HG02798 (cell line): Measurements from ENCODE around the gene RHOF.
A peak's percentile ranks its signal among the peaks of the same experiment; 100 is the strongest.
"Not testable (repeated sequence)": the region's sequence is repeated elsewhere in the genome, so short reads cannot be mapped to it uniquely, and the experiment has no call there.

Experiments
- ATAC-seq: cut with Tn5 transposase; IDR thresholded peaks from one replicate; pipeline ENCODE4 v1.9.1; 2021; ENCODE audit warnings: mild to moderate bottlenecking; ENCODE audit not compliant: unreplicated experiment, poor library complexity

Gene RHOF

GRCh38 chr12:121793838-121794533 is 498 bp upstream of the RHOF start:
- ATAC-seq: peak; percentile 64

DNA sequence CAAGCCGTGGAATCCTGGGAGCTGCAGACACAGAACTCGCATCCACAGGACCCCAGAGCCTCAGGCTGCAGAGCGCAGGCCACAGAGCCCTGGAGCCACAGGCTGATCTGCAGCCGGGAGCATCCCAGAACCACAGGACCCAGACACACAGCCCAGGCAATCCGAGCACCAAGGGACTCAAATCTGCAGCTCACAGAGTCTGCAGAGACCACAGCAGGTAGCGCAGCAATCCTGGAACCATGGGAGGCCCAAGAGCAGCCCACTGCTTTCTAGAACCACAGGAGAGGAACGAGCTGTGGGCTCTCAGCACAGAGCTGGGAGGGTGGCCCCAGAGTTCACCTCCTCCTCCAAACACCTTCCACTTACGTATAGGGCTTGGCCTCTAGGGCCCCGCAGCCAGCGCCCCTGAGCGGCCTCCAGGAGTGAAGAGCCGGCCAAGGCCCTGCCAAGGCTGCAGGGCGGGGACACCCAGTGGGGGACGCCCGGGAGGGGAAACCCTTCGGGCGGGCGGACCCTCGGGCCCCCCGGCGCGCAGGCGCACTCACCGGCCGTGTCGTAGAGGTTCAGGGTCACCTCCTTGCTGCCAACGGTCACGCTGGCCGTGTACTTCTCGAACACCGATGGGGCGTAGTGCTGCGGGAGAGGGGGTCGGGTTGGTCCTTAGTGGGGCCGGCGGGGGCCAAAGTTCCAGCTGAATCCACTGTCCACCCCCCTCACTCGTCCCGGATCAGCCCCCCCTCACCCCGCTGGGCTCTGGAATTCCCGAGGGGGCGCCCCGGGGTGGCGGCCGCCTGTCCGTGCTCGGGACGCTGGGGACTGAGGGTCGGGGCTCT is 665 bp downstream of the RHOF start:
- ATAC-seq: no peak

DNA sequence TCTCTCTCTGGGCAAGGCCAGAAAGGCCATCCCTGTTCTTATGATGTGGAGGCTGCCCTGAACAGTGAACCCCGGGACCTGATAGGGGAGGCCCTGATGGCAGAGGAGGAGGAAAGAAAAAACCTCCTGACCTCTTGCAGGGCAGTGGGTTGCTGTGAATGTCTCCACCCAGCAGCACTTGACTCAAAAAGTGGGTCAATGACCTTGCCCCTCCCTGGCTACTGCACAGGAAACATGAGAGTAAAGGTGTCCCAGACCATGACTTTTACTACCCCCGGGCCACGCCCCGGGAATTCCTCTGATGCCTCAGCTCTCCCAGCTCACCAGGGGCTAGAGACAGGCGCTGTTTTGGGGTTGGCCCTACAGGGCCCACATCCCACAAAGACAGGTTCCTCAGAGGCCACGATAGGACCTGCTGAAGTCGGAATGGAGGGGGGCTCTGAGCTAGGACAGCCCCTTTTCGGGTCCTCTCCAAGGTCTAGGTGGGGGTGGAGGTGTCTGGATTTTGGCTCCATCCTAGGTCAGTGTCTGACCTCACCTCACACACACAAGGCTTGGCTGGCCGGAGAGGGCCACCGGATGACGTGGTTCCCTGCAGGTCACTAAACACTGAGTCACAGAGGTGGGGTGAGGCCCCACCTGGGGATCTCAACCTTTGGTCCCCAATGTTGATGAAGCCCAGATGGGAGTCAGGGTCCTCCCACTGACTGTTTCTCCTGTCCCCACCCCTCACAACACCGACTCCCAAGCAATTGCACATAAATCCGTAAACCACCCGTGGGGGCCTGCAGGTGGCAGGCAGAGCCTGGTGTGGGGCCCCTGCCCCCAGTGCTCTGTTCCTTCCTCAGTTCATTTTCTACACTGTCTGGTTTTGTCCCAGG is 1.6 kb downstream of the RHOF start:
- no peak for ATAC-seq

- ATAC-seq: not testable (repeated sequence)
Measured at GRCh38 chr12:121790785-121791184, 2.7 kb downstream of the RHOF start.

DNA sequence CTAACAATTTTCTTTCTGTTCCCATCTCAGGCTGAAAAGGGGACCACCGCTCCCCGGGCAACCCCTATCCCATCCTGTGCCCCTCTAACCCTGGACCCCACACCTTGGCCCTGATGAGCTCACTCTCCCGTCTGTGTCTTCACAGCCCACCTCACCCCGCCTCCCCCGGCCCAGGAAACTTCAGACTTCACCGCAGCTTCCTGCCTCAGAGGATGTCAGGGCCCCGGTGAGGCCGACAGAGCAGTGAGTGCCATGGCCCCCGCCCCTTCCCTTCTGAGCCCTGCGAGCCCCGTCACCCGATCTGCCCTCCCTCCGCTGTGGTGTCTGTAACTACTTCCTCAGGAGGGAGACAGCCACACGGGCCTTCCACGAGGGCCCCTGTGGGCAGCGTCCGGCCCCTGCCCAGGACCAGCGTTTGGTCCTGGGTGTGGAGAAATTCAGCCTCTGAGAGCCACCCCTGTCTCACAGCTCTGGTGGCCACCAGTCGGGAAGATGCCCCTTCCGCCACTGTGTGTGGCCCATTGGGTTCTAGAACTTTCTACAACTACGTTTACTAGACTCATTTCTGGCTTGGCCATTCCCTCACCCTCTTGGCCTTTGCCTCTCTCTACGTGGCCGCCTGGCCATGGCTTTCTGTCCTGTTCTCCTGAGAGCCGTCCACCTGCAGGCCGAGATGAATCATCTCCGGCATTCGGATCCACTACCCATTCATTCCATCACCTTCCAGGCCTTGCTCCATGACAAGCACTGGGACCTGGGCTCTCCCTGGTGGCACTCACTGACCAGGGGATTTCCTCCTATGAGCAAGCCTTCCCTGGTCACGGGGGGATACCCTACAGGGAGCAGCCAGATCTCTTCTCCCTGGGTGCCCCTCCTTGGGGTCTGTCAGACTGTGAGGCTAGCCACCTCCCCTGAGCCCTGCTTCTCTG is 3.4 kb downstream of the RHOF start:
- ATAC-seq: peak; percentile 39

GRCh38 chr12:121789233-121789781 is 4.2 kb downstream of the RHOF start:
- no peak for ATAC-seq

GRCh38 chr12:121788176-121788818 is 5.2 kb downstream of the RHOF start:
- no peak for ATAC-seq

GRCh38 chr12:121787063-121788025 is 6.1 kb downstream of the RHOF start:
- no peak for ATAC-seq

- no peak for ATAC-seq
Measured at GRCh38 chr12:121786440-121786825, 7.1 kb downstream of the RHOF start.

DNA sequence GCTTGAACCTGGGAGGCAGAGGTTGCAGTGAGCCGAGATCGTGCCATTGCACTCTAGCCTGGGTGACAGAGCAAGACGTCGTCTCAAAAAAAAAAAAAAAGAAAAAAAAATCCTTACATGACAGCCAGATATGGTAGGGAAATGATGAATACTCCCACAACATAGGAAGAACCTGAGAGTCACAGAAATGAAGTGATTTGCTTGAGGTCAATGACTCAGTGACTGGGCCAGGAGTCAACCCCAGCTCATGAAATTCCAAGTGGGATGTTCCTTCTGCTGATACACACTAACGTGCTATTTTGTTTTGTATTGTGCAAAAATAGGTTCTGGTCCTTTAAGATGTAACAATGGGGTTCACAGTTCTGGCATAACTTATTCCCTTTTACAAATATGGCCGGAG is 9.0 kb downstream of the RHOF start:
- no peak for ATAC-seq

DNA sequence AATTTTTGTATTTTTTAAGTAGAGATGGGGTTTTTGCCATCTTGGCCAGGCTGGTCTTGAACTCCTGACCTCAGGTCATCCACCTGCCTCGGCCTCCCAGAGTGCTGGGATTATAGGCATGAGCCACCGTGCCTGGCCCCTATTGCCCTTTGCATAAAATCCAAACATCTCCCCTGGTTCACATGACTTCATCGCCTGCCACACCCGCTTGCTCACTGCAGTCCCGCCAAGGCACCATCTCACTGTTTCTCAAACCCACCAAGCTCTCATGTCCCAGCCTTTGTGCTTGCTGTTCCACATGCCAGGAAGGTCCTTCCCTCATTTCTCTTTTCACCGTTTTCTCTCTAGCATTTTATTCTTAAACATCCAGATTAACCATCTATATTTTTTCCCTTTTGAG is 9.7 kb downstream of the RHOF start:
- no peak for ATAC-seq

- peak; percentile 55 for ATAC-seq
Measured at GRCh38 chr12:121781998-121782979, 11.2 kb downstream of the RHOF start.

- ATAC-seq: peak; percentile 24
Measured at GRCh38 chr12:121781484-121781997, 11.9 kb downstream of the RHOF start.

DNA sequence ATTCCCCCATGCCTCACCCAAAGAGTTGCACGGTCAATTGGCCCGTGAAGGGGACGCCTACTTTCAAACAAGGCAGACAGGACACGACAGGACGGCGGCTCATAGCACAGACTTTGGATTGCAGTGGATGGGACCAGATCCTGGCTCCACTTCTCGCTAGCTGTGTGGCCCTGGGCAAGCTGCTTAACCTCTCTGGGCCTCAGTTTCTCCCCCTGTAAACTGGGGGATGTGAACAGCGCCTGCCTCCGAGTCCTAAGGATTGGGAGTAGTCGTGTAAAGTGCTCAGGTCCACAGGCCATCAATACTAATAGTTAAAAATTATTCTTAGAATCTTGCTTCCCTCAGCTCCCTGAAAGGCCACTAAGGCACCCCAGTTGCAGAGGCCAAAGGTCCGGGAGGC is 13.1 kb downstream of the RHOF start:
- ATAC-seq: no peak

DNA sequence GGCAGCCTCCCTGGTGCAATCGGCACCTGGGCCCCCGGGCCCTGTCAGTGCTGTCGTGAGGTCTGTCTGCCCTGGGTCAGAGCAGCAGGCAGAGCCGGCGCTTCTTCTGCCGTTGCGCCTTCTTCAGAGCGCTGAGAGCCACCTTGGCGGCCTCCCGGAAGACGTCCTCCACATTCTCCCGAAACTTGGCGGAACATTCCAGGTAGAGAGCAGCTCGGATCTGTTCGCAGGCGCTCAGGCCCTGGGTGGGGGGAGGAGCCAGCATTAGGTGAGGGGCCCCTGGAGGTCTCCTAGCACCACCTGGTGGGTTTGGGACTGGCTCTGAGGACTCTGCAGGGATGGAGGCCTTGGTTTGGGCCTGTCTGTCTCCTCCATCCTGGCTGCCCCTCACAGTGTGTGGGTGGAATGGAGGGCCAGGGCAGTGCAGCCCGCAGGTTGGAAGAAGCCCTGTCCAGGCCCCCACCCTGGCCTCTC is 14.0 kb downstream of the RHOF start:
- ATAC-seq: no peak
